ENCODE results near the gene NPPA. TPM values are rescaled to one million over a fixed set of nuclear protein-coding genes. Genes with fewer than 3 reads are reported as not detected.

Gene NPPA
- total and polyA plus RNA-seq, 9 of the 15 experiments (the other 6 are each of a cell fraction or from before 2014, with no cell fraction given): not detected

GRCh38 chr1:11868331-11868980, 20.9 kb upstream of the NPPA start:
- in situ Hi-C loops (cut with MboI): no loop called here
- Histone ChIP-seq H3K4me3 (no peak overlapping the region), H4K20me1 (replicated peaks; ENCODE audit: control insufficient read depth, insufficient read depth, low read length) (no peaks in the 10 kb centered on the region), H3K27ac (ENCODE audit: extremely low read depth, low read depth, low read length) (no peak overlapping the region), H3K9ac (ENCODE audit: insufficient read depth in 1 of 2, low read depth in 2 of 2, low read length in 2 of 2) (no peak overlapping the region), H3K9me1 (ENCODE audit: control insufficient read depth, insufficient read depth, low read length) (no peaks in the 10 kb centered on the region), H3K36me3 (ENCODE audit: control insufficient read depth, insufficient read depth, low read length) (no peaks in the 10 kb centered on the region), H3K79me2 (ENCODE audit: control insufficient read depth, insufficient read depth, low read length) (no peaks in the 10 kb centered on the region), H3K27me3 (ENCODE audit: control insufficient read depth in 2 of 2, insufficient read depth in 2 of 2, low read length in 2 of 2) (peaks cover 8 to 13% of the 10 kb centered on the region in 2 experiments; a peak in 4 of 5 replicates), H3K9me3 (replicated peaks; ENCODE audit: control insufficient read depth, insufficient read depth, low read depth, low read length) (no peaks in the 10 kb centered on the region), H3K4me2 (ENCODE audit: insufficient read depth, low read length) (no peak overlapping the region), H2AFZ (ENCODE audit: low read depth, low read length) (no peak overlapping the region), H3K4me1 (replicated peaks in 1 of 2; ENCODE audit: control insufficient read depth in 2 of 2, insufficient read depth in 2 of 2, low read length in 2 of 2) (peaks cover 4 to 6% of the 10 kb centered on the region in 2 experiments; a peak in 4 of 5 replicates)
- ChIA-PET CTCF (ENCODE audit: low intra/inter-chr PET ratio) (no interaction called here), POLR2A (interaction anchor here (0.5 to 8.2 kb wide), 7 partner anchors 14 to 790 kb away, joined by 3 to 114 read pairs (median 3); partner anchors contain the start of gene NPPA)
- no peak for TF ChIP-seq KAT7 (CRISPR knock-in tag; IDR thresholded peaks at IDR 0.05; ENCODE audit: borderline replicate concordance)
- no peak for TF ChIP-seq RFX7 (CRISPR knock-in tag; IDR thresholded peaks at IDR 0.05)
- TF ChIP-seq, protein P1, sequence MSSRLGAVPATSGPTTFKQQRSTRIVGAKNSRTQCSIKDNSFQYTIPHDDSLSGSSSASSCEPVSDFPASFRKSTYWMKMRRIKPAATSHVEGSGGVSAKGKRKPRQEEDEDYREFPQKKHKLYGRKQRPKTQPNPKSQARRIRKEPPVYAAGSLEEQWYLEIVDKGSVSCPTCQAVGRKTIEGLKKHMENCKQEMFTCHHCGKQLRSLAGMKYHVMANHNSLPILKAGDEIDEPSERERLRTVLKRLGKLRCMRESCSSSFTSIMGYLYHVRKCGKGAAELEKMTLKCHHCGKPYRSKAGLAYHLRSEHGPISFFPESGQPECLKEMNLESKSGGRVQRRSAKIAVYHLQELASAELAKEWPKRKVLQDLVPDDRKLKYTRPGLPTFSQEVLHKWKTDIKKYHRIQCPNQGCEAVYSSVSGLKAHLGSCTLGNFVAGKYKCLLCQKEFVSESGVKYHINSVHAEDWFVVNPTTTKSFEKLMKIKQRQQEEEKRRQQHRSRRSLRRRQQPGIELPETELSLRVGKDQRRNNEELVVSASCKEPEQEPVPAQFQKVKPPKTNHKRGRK (tag; IDR thresholded peaks at IDR 0.05): no peak
- TF ChIP-seq XRCC3 (IDR thresholded peaks at IDR 0.05): no peak
- TF ChIP-seq ZFP1 (CRISPR knock-in tag; IDR thresholded peaks at IDR 0.05): no peak
- no peak for TF ChIP-seq NR4A1 (CRISPR knock-in tag; IDR thresholded peaks at IDR 0.05)
- no peak for TF ChIP-seq NR4A1 (tag; IDR thresholded peaks at IDR 0.05)
- no peak for TF ChIP-seq SNRNP70 (optimal IDR thresholded peaks at IDR 0.05; ENCODE audit: low read depth, low read length)
- no peak for TF ChIP-seq TGIF2 (CRISPR knock-in tag; IDR thresholded peaks at IDR 0.05)
- no peak for TF ChIP-seq POLR2B (IDR thresholded peaks at IDR 0.05; ENCODE audit: low read depth, partially characterized antibody)
- no peak for TF ChIP-seq ETS1 (conservative IDR thresholded peaks at IDR 0.05; ENCODE audit: control insufficient read depth, low read depth, low read length)
- TF ChIP-seq, protein P2, sequence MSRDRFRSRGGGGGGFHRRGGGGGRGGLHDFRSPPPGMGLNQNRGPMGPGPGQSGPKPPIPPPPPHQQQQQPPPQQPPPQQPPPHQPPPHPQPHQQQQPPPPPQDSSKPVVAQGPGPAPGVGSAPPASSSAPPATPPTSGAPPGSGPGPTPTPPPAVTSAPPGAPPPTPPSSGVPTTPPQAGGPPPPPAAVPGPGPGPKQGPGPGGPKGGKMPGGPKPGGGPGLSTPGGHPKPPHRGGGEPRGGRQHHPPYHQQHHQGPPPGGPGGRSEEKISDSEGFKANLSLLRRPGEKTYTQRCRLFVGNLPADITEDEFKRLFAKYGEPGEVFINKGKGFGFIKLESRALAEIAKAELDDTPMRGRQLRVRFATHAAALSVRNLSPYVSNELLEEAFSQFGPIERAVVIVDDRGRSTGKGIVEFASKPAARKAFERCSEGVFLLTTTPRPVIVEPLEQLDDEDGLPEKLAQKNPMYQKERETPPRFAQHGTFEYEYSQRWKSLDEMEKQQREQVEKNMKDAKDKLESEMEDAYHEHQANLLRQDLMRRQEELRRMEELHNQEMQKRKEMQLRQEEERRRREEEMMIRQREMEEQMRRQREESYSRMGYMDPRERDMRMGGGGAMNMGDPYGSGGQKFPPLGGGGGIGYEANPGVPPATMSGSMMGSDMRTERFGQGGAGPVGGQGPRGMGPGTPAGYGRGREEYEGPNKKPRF (IDR thresholded peaks at IDR 0.05; ENCODE audit: low read depth, low read length): no peak
- no peak for TF ChIP-seq ILF3 (IDR thresholded peaks at IDR 0.05; ENCODE audit: borderline replicate concordance)
- no peak for TF ChIP-seq NFXL1 (CRISPR knock-in tag; IDR thresholded peaks at IDR 0.05)
- TF ChIP-seq, protein P3, sequence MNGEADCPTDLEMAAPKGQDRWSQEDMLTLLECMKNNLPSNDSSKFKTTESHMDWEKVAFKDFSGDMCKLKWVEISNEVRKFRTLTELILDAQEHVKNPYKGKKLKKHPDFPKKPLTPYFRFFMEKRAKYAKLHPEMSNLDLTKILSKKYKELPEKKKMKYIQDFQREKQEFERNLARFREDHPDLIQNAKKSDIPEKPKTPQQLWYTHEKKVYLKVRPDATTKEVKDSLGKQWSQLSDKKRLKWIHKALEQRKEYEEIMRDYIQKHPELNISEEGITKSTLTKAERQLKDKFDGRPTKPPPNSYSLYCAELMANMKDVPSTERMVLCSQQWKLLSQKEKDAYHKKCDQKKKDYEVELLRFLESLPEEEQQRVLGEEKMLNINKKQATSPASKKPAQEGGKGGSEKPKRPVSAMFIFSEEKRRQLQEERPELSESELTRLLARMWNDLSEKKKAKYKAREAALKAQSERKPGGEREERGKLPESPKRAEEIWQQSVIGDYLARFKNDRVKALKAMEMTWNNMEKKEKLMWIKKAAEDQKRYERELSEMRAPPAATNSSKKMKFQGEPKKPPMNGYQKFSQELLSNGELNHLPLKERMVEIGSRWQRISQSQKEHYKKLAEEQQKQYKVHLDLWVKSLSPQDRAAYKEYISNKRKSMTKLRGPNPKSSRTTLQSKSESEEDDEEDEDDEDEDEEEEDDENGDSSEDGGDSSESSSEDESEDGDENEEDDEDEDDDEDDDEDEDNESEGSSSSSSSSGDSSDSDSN (IDR thresholded peaks at IDR 0.05; ENCODE audit: borderline replicate concordance in 1 of 2, low read depth in 2 of 2, low read length in 2 of 2): no peak
- TF ChIP-seq ZNF668 (CRISPR knock-in tag; IDR thresholded peaks at IDR 0.05): no peak
- no peak for FAIRE-seq
- 1% methylated on average over 13 of the region's 13 CpGs for WGBS (ENCODE audit: insufficient coverage, low coverage, missing lambda C conversion rate)
- BruUV-seq (replicated peaks): no TSS peak
- intact Hi-C loops (cut with micrococcal nuclease): no loop called here
- no peak for ATAC-seq
- no peak for DNase-seq (ENCODE audit: extremely low read depth in 1 of 4, low spot score in 3 of 4)

Measured in K562 (cell line).